Hepatocyte (in vitro differentiated cells): ENCODE measurements around the gene ARSD. TPM values are rescaled to one million over a fixed set of nuclear protein-coding genes. Genes with fewer than 3 reads are reported as not detected.

Source experiments
- DNase-seq: peaks from one replicate; pipeline ENCODE4 v3.0.0-alpha.2; 2016; ENCODE audit warnings: low spot score
- H2AFZ ChIP-seq: fragments of 200-600 bp; sonication (generic); 2 replicates; pipeline ENCODE4 v1.6.0; 2016; ENCODE audit warnings: antibody characterized with exemption, mild to moderate bottlenecking
- H3K27ac ChIP-seq: fragments of 200-600 bp; sonication (generic); 2 replicates; pipeline ENCODE4 v1.5.1; 2016; ENCODE audit warnings: mild to moderate bottlenecking
- H3K27me3 ChIP-seq: fragments of 200-600 bp; sonication (generic); 2 replicates; pipeline ENCODE4 v1.6.1; 2016
- H3K36me3 ChIP-seq: fragments of 200-600 bp; sonication (generic); replicated peaks from 2 replicates; pipeline ENCODE4 v1.5.1; 2016; ENCODE audit warnings: low read depth; ENCODE audit not compliant: insufficient read depth
- H3K4me1 ChIP-seq: fragments of 200-600 bp; sonication (generic); 2 replicates; pipeline ENCODE4 v1.5.1; 2016; ENCODE audit warnings: mild to moderate bottlenecking, moderate library complexity; ENCODE audit not compliant: insufficient read depth
- H3K4me2 ChIP-seq: fragments of 200-600 bp; sonication (generic); 2 replicates; pipeline ENCODE4 v1.6.0; 2016
- H3K4me3 ChIP-seq: fragments of 200-600 bp; sonication (generic); 2 replicates; pipeline ENCODE4 v1.5.1; 2016; ENCODE audit warnings: mild to moderate bottlenecking
- H3K79me2 ChIP-seq: fragments of 200-600 bp; sonication (generic); 2 replicates; pipeline ENCODE4 v1.6.0; 2017; ENCODE audit warnings: mild to moderate bottlenecking
- H3K9me2 ChIP-seq: fragments of 200-600 bp; sonication (generic); replicated peaks from 2 replicates; pipeline ENCODE4 v1.6.0; 2017; ENCODE audit warnings: mild to moderate bottlenecking; ENCODE audit not compliant: insufficient read depth
- H3K9me3 ChIP-seq: fragments of 200-600 bp; sonication (generic); 2 replicates; pipeline ENCODE4 v1.5.1; 2016; ENCODE audit warnings: low read depth, mild to moderate bottlenecking
- H4K20me1 ChIP-seq: fragments of 200-600 bp; sonication (generic); 2 replicates; pipeline ENCODE4 v1.6.0; 2016; ENCODE audit warnings: mild to moderate bottlenecking; ENCODE audit not compliant: insufficient read depth, poor library complexity, severe bottlenecking
- CTCF ChIP-seq: fragments of 200-600 bp; sonication (generic); IDR thresholded peaks from 2 replicates; pipeline ENCODE4 v1.5.1; 2016; ENCODE audit warnings: antibody characterized with exemption, mild to moderate bottlenecking; ENCODE audit not compliant: poor library complexity
- EZH2 ChIP-seq: fragments of 200-600 bp; sonication (generic); IDR thresholded peaks from 2 replicates; pipeline ENCODE4 v1.6.1; 2016; ENCODE audit warnings: antibody characterized with exemption, mild to moderate bottlenecking, borderline replicate concordance
- EZH2phosphoT487 ChIP-seq: fragments of 200-600 bp; sonication (generic); IDR thresholded peaks from one replicate; pipeline ENCODE4 v1.6.1; 2018; ENCODE audit warnings: antibody characterized with exemption, mild to moderate bottlenecking, low read depth, moderate library complexity; ENCODE audit not compliant: unreplicated experiment, severe bottlenecking
- WGBS: methylation state at CpG from one replicate; pipeline ENCODE4 v1.1.6; 2016; ENCODE audit warnings: low lambda C conversion rate; ENCODE audit errors: missing lambda C conversion rate; 5-methylcytosine and 5-hydroxymethylcytosine counted together
- polyA plus RNA-seq: library from polyadenylated mRNA; unstranded; fragments of >200 nt; fragmentation: Nextera tagmentation; extraction: Ambion mirVana; gene quantifications from 2 replicates; pipeline ENCODE4 v1.2.1, GENCODE V29; 2016
- total RNA-seq: library from RNA; depleted of rRNA; stranded (reverse); fragments of >200 nt; gene quantifications from 2 replicates; pipeline ENCODE4 v1.2.3, GENCODE V29; 2014

The ARSD gene
- total and polyA plus RNA-seq, 2 experiments from 2014 or later = 25.0 to 32.9 TPM

DNA sequence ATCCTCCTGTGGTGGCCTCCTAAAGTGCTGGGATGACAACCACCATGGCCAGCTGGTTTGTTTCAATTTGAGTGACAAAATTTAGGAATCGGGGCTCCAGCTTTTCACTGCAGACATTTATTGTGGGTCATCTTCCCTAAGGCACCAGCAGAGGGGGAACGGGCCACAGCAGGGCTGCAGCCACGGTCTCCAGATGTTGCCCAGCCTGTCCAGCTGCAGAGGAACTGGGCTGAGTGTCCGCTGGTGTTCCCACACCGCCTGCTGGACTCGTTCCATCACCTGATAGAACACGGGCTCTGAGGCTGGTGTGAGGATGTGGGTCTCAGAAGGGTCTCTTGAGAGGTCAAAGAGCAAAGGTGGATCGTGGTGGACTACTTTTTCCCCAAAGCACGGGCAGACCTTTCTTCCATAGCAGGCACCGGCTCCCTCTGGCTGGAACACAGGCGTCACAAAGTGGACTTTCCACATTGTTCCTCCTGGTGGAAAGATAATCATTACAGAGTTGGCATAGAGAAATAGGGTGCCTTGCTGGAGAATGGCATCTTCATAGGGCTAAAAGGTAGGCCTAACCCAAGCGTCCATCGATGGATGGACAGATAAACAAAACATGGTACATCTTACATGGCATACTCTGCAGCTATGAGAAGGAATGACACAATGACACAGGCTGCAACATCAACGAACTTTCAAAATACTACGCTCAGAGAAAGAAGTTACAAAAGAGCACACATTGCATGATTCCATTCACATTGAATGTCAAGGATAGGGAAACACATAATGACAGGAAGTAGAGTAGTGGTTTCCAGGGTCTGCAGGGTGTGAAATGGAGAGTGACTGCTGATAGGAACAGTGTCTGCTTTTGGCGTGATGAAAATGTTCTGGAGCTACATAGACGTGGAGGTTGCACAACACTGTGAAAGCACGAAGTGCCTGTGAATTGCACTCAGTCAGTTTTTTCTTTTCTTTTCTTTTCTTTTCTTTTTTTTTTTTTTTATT is 5.9 kb upstream of the ARSD start:
- TF ChIP-seq EZH2phosphoT487 = no peak
- no peak for TF ChIP-seq EZH2
- TF ChIP-seq CTCF = no peak
- H3K79me2 ChIP-seq = no peaks in the 10 kb centered on the region
- H3K27ac ChIP-seq = no peak overlapping the region
- no peaks in the 10 kb centered on the region for H3K27me3 ChIP-seq
- H4K20me1 ChIP-seq = no peaks in the 10 kb centered on the region
- no peaks in the 10 kb centered on the region for H3K9me2 ChIP-seq
- no peaks in the 10 kb centered on the region for H3K4me1 ChIP-seq
- no peaks in the 10 kb centered on the region for H3K36me3 ChIP-seq
- H3K9me3 ChIP-seq = no peaks in the 10 kb centered on the region
- WGBS = 86% methylated on average over 18 of the region's 18 CpGs
- no peak overlapping the region for H3K4me3 ChIP-seq
- H2AFZ ChIP-seq = no peak overlapping the region
- H3K4me2 ChIP-seq = no peak overlapping the region
- DNase-seq = no peak

DNA sequence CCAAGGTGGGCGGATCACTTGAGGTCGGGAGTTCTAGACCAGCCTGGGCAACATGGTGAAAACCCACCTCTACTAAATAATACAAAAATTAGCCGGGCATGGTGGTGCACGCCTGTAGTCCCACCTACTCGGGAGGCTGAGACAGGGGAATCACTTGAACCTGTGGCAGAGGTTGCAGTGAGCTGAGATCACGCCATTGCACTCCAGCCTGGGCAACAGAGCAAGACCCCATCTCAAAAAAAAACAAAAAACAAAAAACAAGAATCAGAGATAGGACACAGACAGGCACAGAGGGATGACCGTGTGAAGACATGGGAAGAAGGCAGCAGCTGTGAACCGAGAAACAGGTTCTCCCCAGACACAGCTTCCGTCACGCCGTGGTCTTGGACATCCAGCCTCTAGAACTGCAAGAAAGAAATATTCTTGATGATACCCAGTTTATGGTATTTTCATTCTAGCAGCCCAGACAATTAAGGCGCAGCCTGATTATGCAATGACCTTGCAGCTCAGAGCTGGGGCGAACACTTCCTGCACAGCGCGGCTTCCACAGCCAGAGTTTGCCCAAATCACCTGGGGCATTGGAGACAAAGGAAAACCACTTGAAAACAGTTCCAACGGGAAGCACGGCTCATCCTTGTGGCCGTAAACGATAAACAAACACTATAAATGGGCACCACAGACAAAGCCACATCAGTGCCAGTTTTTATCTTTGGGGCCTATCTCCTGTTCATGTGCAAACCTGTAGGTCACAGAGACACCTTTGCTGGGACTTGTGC is 4.2 kb upstream of the ARSD start:
- DNase-seq = no peak
- H3K36me3 ChIP-seq = no peaks in the 10 kb centered on the region
- no peak overlapping the region for H3K4me2 ChIP-seq
- no peak overlapping the region for H2AFZ ChIP-seq
- no peaks in the 10 kb centered on the region for H3K27me3 ChIP-seq
- H3K9me3 ChIP-seq = no peaks in the 10 kb centered on the region
- no peak overlapping the region for H3K27ac ChIP-seq
- no peaks in the 10 kb centered on the region for H4K20me1 ChIP-seq
- no peaks in the 10 kb centered on the region for H3K79me2 ChIP-seq
- WGBS = 90% methylated on average over 19 of the region's 19 CpGs
- TF ChIP-seq EZH2 (no peak), EZH2phosphoT487 (no peak), CTCF (no peak)
- H3K4me3 ChIP-seq = no peak overlapping the region
- H3K9me2 ChIP-seq = no peaks in the 10 kb centered on the region
- no peaks in the 10 kb centered on the region for H3K4me1 ChIP-seq

- DNase-seq = no peak
- H3K27ac ChIP-seq = no peak overlapping the region
- H3K4me1 ChIP-seq = no peaks in the 10 kb centered on the region
- no peaks in the 10 kb centered on the region for H3K79me2 ChIP-seq
- TF ChIP-seq EZH2 (no peak), EZH2phosphoT487 (no peak), CTCF (no peak)
- H3K36me3 ChIP-seq = no peaks in the 10 kb centered on the region
- H2AFZ ChIP-seq = no peak overlapping the region
- no peak overlapping the region for H3K4me2 ChIP-seq
- H3K9me2 ChIP-seq = no peaks in the 10 kb centered on the region
- H3K4me3 ChIP-seq = no peak overlapping the region
- no peaks in the 10 kb centered on the region for H3K27me3 ChIP-seq
- H3K9me3 ChIP-seq = no peaks in the 10 kb centered on the region
- no peaks in the 10 kb centered on the region for H4K20me1 ChIP-seq
- 71% methylated on average over 4 of the region's 4 CpGs for WGBS
Measured at GRCh38 chrX:2931612-2932011, 2.5 kb upstream of the ARSD start.
